ENCODE measurements around the gene CNTNAP1. TPM values are rescaled to one million over a fixed set of nuclear protein-coding genes. Genes with fewer than 3 reads are reported as not detected.
A peak's percentile ranks its signal among the peaks of the same experiment; 100 is the strongest.
"Not testable (repeated sequence)": the region's sequence is repeated elsewhere in the genome, so short reads cannot be mapped to it uniquely, and the experiment has no call there.

CNTNAP1 gene
- total RNA-seq, 4 donors from 2014 or later: 0.35 to 5.0 (median 1.3) TPM

DNA sequence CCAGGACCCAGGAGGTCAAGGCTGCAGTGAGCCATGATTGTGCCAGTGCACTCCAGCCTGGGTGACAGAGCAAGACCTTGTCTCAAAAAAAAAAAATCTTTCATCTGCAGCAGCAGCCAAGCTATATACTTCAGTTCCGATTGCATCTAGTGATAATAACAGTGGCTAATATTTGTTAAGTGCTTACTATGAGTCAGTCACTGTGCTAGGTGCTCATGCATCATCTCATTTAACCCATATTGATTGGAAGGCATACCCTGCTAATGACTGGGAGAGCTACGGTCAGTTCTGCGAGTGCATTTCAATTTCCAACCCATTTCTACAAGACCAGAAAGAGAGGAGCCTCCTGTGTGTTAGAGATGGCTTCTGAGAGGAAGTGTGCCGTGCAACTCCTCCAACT is 30.9 kb upstream of the CNTNAP1 start:
- no peaks in the 10 kb centered on the region for H3K9me3 ChIP-seq
- H3K36me3 ChIP-seq: no peaks in the 10 kb centered on the region
- H3K27me3 ChIP-seq: no peaks in the 10 kb centered on the region
- no peak for DNase-seq
- no peak overlapping the region for H3K27ac ChIP-seq
- H3K4me1 ChIP-seq: peaks cover 0 to 4% (median 0%) of the 10 kb centered on the region in 4 donors
- no peak overlapping the region for H3K4me3 ChIP-seq
- TF ChIP-seq, protein P1, sequence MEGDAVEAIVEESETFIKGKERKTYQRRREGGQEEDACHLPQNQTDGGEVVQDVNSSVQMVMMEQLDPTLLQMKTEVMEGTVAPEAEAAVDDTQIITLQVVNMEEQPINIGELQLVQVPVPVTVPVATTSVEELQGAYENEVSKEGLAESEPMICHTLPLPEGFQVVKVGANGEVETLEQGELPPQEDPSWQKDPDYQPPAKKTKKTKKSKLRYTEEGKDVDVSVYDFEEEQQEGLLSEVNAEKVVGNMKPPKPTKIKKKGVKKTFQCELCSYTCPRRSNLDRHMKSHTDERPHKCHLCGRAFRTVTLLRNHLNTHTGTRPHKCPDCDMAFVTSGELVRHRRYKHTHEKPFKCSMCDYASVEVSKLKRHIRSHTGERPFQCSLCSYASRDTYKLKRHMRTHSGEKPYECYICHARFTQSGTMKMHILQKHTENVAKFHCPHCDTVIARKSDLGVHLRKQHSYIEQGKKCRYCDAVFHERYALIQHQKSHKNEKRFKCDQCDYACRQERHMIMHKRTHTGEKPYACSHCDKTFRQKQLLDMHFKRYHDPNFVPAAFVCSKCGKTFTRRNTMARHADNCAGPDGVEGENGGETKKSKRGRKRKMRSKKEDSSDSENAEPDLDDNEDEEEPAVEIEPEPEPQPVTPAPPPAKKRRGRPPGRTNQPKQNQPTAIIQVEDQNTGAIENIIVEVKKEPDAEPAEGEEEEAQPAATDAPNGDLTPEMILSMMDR (IDR thresholded peaks at IDR 0.05): no peak
- no peak for TF ChIP-seq POLR2A (IDR thresholded peaks at IDR 0.05)

DNA sequence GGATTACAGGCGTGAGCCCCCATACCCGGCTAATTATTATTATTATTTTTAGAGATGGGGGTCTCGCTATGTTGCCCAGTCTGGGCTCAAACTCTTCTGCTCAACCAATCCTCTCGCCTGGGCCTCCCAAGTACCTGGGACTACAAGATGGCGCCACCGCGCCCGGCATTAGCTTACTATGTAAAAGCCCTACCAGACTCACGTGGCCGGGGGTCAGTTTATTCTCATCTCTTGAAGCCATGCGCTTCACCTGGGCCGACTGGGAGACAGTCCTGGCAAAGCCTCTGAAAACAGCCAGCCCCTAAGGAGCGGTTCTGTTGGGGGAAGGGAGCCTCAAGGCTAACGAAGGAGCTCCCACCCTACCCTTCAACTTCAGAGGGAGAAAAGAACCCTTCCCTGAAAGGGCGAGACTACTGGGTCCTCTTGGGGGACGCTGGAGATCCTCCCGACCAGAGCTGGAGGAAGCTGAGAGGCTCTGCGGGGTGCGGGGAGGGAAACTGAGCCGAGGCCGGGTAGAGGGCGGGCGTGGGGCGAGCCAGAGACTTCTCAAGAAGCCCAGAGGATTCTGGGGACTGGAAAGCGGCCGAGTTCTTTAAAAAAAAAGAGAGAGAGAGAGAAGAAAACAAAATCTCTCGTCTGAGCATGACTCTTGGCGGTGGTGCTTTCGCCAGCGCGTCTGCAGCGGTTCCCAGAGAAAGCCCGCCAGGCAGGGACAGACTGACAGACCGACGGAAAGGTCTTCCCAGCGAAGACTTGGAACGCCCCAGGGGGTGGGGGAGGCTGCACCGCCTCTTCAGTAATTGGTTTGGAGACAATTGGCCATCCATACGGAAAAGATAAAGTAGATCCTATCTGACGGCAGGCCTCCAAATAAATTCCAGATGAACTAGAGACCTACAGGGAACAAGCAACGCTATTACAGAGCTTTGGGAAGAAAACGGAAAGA is 28.9 kb upstream of the CNTNAP1 start:
- H3K4me1 ChIP-seq: peaks cover 0 to 4% (median 0%) of the 10 kb centered on the region in 4 donors

DNA sequence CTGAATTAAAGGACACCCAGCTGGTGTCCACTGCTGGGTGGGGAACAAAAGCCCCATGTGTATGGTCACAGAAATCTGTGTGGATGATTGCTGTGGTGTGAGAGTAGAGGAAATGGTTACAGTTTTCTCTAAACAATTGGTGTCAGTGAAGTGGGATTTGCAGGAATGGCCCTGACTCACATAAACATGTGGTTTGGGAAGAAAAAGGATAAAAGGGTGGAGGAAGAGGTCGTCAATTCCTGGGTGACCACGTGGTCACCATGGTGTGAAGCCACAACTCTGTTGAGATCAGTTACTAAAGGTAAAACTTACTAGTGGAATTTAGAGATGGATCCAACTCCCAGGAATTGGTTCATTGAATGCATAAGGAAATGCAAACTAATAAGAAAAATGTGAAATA is 26.8 kb upstream of the CNTNAP1 start:
- no peak for TF ChIP-seq POLR2A (IDR thresholded peaks at IDR 0.05)
- TF ChIP-seq, protein P1 (IDR thresholded peaks at IDR 0.05): no peak
- no peak overlapping the region for H3K4me3 ChIP-seq
- no peak for DNase-seq

More for the DNA sequence above, 28.9 kb upstream of the CNTNAP1 start:
- H3K27ac ChIP-seq: peak overlapping the region; percentile 17 to 63 (median 32)
- peak overlapping the region in 2 of 4 donors; percentile 5 to 33 for H3K4me3 ChIP-seq
- peak in 1 of 3 donors; percentile 49 for DNase-seq
- no peak for TF ChIP-seq POLR2A (IDR thresholded peaks at IDR 0.05)
- TF ChIP-seq, protein P1 (IDR thresholded peaks at IDR 0.05): no peak
- no peaks in the 10 kb centered on the region for H3K27me3 ChIP-seq
- H3K9me3 ChIP-seq: no peaks in the 10 kb centered on the region
- H3K36me3 ChIP-seq: no peaks in the 10 kb centered on the region

DNA sequence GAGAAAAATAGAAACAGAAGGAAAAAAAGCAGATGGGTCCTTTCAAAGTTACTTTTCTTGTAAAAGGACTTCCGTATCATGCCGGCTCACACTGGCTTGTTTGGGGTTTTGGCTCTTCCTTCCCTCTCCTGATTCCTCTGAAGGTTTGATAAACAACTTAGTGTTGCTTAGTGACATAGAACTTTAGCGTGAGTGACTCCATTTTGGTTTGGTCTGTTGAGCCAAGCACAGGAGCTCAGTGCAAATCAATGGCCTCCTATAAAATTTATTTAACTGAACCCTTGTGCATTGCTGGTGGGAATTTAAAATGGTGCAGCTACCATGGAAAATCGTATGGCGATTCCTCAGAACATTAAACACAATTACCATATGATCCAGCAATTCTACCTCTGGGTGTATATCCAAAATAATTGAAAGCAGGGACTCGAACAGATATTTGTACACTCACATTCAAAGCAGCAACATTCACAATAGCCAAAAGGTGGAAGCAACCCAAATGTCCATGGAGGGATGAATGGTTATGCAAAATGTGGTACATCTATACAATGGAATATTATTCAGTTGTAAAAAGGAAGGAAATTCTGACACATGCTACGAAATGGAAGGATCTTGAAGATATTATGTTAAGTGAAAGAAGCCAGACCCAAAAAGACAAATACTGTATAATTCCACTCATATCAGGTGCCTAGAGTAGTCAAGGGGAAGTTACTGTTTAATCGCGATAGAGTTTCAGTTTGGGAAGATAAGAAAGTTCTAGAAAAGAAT is 24.3 kb upstream of the CNTNAP1 start:
- no peaks in the 10 kb centered on the region for H3K36me3 ChIP-seq
- H3K4me3 ChIP-seq: no peak overlapping the region
- DNase-seq: no peak
- TF ChIP-seq POLR2A (IDR thresholded peaks at IDR 0.05): no peak
- TF ChIP-seq, protein P1 (IDR thresholded peaks at IDR 0.05): no peak
- no peak overlapping the region for H3K27ac ChIP-seq
- no peaks in the 10 kb centered on the region for H3K9me3 ChIP-seq
- H3K4me1 ChIP-seq: peaks cover 0 to 31% (median 4%) of the 10 kb centered on the region in 4 donors
- H3K27me3 ChIP-seq: no peaks in the 10 kb centered on the region

More for the DNA sequence above, 26.8 kb upstream of the CNTNAP1 start:
- Histone ChIP-seq H3K27ac (peak overlapping the region in 1 of 4 donors; percentile 10), H3K9me3 (no peaks in the 10 kb centered on the region), H3K27me3 (no peaks in the 10 kb centered on the region), H3K36me3 (no peaks in the 10 kb centered on the region), H3K4me1 (peaks cover 0 to 23% (median 4%) of the 10 kb centered on the region in 4 donors)

DNA sequence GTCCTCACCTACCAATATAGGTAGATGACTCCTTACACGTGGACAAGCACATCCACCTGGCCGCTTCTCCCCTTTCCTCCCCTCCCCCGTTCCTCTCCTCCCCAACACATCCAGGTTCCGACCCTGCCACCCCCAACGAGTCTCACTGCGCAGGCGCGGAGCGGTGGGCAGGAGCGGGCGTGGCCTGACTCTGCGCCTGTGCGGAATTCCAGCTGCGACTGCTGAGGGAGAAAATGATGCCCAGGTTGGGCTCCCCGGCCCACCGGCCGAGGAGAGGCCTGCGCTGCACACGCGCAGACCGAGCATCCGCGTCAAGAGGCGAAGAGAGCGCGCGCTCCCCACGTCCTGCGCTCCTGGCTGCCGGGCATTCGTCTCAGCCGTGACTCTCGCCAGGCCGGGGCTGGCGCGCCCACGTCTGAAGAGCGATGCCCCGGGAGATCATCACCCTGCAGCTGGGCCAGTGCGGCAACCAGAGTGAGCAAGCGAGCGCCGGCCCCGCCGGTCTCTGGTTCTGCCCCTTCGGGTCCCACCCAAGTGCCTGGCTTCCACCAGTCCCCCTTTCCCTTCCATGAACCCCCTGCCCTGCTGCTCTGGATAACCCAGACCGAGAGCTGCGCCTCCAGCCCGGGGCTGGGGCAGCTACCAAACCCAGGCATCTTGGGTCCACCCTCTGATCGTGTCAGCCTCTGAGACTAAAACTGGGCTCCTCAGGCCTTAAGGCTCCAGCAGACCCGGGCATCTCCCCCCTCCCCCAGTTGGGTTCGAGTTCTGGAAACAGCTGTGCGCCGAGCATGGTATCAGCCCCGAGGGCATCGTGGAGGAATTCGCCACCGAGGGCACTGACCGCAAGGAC is 23.0 kb upstream of the CNTNAP1 start, which contains the start of gene TUBG2:
Gene TUBG2 (plus strand): TSS at position 206 of the 853 bp plus-strand sequence. CDS start 220 bp downstream, at position 426.
- TF ChIP-seq, protein P1 (IDR thresholded peaks at IDR 0.05): peak in 2 of 6 experiments; percentile 3 to 17
- peak in 1 of 2 donors; percentile 14 for TF ChIP-seq POLR2A (IDR thresholded peaks at IDR 0.05)
- H3K9me3 ChIP-seq: no peaks in the 10 kb centered on the region
- H3K4me3 ChIP-seq: peak within 1 kb of the TSS; percentile 43 to 68 (median 60)
- peak; percentile 73 to 88 (median 78) for DNase-seq
- H3K4me1 ChIP-seq: peaks cover 0 to 28% (median 4%) of the 10 kb centered on the region in 4 donors
- no peaks in the 10 kb centered on the region for H3K36me3 ChIP-seq
- peak within 1 kb of the TSS; percentile 44 to 70 (median 66) for H3K27ac ChIP-seq
- H3K27me3 ChIP-seq: no peaks in the 10 kb centered on the region

DNA sequence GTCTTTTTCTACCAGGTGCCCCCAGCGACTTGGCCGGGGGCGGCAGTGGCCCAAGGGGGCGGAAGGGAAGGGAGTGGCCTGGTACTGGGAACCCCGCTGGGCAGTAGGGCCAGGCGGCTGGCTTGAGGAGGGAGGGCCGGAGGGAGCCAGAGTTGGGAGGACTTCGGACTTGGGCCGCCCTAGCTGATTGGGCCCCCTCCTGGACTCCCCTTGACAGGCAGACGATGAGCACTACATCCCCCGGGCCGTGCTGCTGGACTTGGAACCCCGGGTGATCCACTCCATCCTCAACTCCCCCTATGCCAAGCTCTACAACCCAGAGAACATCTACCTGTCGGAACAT is 22.4 kb upstream of the CNTNAP1 start:
- DNase-seq, H3K9me3 ChIP-seq, H3K36me3 ChIP-seq, H3K27me3 ChIP-seq: not testable (repeated sequence)
- Histone ChIP-seq H3K4me3 (peak overlapping the region; percentile 43 to 68 (median 60)), H3K27ac (peak overlapping the region in 1 of 4 donors; percentile 70), H3K4me1 (peaks cover 0 to 27% (median 4%) of the 10 kb centered on the region in 4 donors)
